ENCODE results near the gene COL26A1. TPM values are rescaled to one million over a fixed set of nuclear protein-coding genes. Genes with fewer than 3 reads are reported as not detected.

The COL26A1 gene
- polyA plus RNA-seq, 1 donor from 2014 or later, result 36.6 TPM

- no peak overlapping the region for H3K27ac ChIP-seq (ENCODE audit: low read length)
- H3K4me2 ChIP-seq (ENCODE audit: low read length), result no peak overlapping the region
- no peaks in the 10 kb centered on the region for H4K20me1 ChIP-seq (ENCODE audit: insufficient read depth)
- no peaks in the 10 kb centered on the region for H3K79me2 ChIP-seq (replicated peaks; ENCODE audit: insufficient read depth, low read length)
- no peaks in the 10 kb centered on the region for H3K9me3 ChIP-seq (ENCODE audit: low read length)
- H3F3A ChIP-seq (ENCODE audit: insufficient read depth, low read length, poor library complexity, severe bottlenecking), result no peaks in the 10 kb centered on the region
- no peak overlapping the region for H3K9ac ChIP-seq (ENCODE audit: low read length)
- H2AFZ ChIP-seq (ENCODE audit: low read depth, low read length), result no peak overlapping the region
- H3K4me3 ChIP-seq (ENCODE audit: low read length), result no peak overlapping the region
- TF ChIP-seq CTCF (IDR thresholded peaks at IDR 0.05; ENCODE audit: poor library complexity, severe bottlenecking) (no peak), TAF1 (IDR thresholded peaks at IDR 0.05; ENCODE audit: low read depth) (no peak), MXI1 (conservative IDR thresholded peaks at IDR 0.05; ENCODE audit: poor library complexity, severe bottlenecking) (no peak), SMC3 (conservative IDR thresholded peaks at IDR 0.05; ENCODE audit: poor library complexity) (no peak), EP300 (conservative IDR thresholded peaks at IDR 0.05; ENCODE audit: poor library complexity, severe bottlenecking) (no peak), POLR2AphosphoS5 (IDR thresholded peaks at IDR 0.05) (no peak), REST (IDR thresholded peaks at IDR 0.05; ENCODE audit: borderline replicate concordance) (no peak), RAD21 (conservative IDR thresholded peaks at IDR 0.05) (no peak), EZH2 (IDR thresholded peaks at IDR 0.05; ENCODE audit: borderline replicate concordance, insufficient read depth, low read length, poor library complexity, severe bottlenecking) (no peak)
- no peaks in the 10 kb centered on the region for H3K9me2 ChIP-seq (ENCODE audit: insufficient read depth, low read length)
- no peaks in the 10 kb centered on the region for H3K36me3 ChIP-seq (ENCODE audit: insufficient read depth, low read length)
- H3K27me3 ChIP-seq (ENCODE audit: insufficient read depth, low read depth, low read length), result no peaks in the 10 kb centered on the region
Observed at GRCh38 chr7:101606498-101606923, 243.8 kb downstream of the COL26A1 start.

Small RNA genes lying within 50 kb of the gene (small RNA-seq; reads per million reads assigned to genes)
- 0 reads per million in 3 experiments for gene AC004965.1

Other genes starting within 250 kb of the COL26A1 start
- gene SERPINE1, start 235.8 kb upstream of the COL26A1 start, polyA plus RNA-seq, result 0.12 TPM in 1 of 2 replicates, not detected in the other
- gene AP1S1, start 208.4 kb upstream of the COL26A1 start, polyA plus RNA-seq, result 344 and 389 TPM in 2 replicates
- gene VGF, start 197.3 kb upstream of the COL26A1 start, polyA plus RNA-seq, result 36.8 and 39.3 TPM in 2 replicates
- gene NAT16, start 182.6 kb upstream of the COL26A1 start, polyA plus RNA-seq, result 4.0 and 4.5 TPM in 2 replicates
- gene MOGAT3, start 161.8 kb upstream of the COL26A1 start, polyA plus RNA-seq, result not detected in 2 replicates
- gene PLOD3, start 145.3 kb upstream of the COL26A1 start, polyA plus RNA-seq, result 17.9 and 19.2 TPM in 2 replicates
- gene ZNHIT1, start 144.7 kb upstream of the COL26A1 start, polyA plus RNA-seq, result 160 and 176 TPM in 2 replicates
- 8.9 and 10.9 TPM in 2 replicates for gene CLDN15, start 125.1 kb upstream of the COL26A1 start, polyA plus RNA-seq
- 322 and 339 TPM in 2 replicates for gene FIS1, start 117.8 kb upstream of the COL26A1 start, polyA plus RNA-seq
- 50.9 TPM in 2 replicates for gene IFT22, start 41.1 kb upstream of the COL26A1 start, polyA plus RNA-seq

Measured in neural cell (in vitro differentiated cells).